GM12873 (cell line): ENCODE results near the gene LGMN.

Source experiments
- TF ChIP-seq, protein P1 (sequence below): IDR thresholded peaks from 2 replicates; pipeline ENCODE4 v1.5.1; 2012; ENCODE audit warnings: low read depth, mild to moderate bottlenecking, moderate library complexity, low read length, control low read depth; ENCODE audit not compliant: insufficient read depth; ENCODE audit errors: missing control alignments

The LGMN gene

DNA sequence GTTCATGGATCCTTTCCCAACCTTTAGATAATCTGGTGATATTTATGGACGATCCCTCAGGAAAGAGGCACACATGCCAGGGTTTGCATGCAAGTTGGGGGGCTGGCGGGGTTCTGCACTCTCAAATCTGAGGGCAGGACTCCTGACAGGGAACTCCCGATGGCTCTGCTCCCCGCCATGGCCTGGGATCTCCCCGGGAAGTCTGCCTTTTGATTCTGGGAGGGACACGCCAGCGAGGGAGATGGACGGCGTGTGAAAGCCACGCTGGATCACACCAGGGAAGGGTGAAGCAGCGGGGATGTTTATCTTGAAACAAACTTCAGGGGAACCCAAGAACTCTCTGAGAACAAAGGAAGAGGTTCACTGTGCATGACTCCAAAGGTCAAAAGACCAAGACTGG lies 43.6 kb downstream of the LGMN start:
- TF ChIP-seq, protein P1, sequence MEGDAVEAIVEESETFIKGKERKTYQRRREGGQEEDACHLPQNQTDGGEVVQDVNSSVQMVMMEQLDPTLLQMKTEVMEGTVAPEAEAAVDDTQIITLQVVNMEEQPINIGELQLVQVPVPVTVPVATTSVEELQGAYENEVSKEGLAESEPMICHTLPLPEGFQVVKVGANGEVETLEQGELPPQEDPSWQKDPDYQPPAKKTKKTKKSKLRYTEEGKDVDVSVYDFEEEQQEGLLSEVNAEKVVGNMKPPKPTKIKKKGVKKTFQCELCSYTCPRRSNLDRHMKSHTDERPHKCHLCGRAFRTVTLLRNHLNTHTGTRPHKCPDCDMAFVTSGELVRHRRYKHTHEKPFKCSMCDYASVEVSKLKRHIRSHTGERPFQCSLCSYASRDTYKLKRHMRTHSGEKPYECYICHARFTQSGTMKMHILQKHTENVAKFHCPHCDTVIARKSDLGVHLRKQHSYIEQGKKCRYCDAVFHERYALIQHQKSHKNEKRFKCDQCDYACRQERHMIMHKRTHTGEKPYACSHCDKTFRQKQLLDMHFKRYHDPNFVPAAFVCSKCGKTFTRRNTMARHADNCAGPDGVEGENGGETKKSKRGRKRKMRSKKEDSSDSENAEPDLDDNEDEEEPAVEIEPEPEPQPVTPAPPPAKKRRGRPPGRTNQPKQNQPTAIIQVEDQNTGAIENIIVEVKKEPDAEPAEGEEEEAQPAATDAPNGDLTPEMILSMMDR: no peak

DNA sequence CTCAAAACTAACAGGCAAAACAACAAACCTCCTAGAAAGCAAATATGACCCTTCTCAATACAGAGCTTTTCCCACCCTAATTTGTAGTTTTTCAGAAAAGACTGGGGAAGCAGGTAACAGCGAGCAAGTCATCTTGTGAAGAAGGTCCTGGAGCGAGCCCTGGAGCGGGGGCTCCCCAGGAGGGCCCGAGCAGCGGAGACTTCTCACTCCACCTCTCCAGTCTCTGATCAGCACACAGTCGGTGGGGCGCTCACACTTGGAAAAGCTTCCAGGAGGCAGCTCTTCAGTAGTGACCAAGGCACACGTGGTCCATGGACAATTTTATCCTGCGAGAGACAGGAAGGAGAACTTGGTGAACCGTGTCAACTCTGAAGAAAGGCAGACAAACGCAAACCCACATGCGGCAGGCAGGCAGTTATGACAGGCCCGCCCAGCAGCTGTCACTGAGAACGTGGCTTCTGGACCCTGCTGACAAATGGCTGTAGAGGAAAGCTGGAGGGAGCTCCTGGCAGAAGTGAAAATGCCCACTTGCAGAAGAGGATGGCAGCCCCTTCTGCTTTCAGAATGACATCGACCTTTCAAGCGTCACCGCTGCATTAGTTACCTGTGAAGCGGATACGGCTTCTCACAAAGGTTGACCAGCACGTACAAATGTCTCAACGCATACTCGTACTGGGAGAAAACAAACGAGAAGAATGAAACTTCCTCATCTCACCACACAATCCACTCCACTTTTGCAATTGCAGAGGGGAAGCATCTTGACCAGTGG lies 44.2 kb downstream of the LGMN start:
- TF ChIP-seq, protein P1: no peak

DNA sequence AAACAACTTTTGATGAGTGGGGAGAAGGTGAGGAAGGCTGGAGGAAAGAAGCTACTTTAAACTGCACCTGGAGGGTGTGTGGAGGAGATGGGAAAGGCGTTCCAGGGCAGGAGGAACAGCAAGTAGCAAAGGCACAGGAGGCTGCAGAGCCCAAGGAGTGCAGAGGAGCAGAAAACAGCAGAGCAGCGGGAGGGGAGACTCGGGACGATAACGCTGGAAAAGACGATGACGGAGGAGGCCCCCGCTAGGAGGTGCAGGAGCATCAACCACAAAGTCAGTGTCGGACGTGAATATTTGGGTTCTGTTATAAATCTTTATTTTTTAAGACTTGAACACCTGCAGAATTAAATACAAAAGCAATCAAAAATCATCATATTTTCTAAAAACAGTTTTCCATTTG lies 44.9 kb downstream of the LGMN start:
- TF ChIP-seq, protein P1: no peak

DNA sequence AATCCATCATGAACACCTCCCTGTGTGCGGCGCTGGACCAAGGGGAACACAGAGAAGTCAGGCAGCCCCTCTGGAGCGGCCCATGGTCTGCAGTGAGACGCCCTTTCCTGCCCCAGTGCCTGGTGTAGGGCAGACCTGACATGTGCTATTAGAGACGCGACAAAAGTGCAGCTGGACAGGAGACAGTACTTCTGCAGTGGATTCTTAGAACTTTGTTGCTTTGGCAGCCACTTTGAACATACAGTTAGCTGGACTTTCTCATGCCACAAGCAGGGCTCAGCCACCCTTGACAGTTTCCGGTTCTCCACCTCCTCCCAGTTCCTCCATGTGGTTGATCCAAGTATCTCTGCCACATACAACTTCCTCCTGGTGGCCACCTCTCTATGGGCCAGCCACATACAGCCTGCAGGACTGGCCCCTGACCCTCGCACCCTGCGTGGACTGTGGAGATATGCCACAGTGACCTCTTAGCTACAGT lies 45.9 kb downstream of the LGMN start:
- TF ChIP-seq, protein P1: no peak

DNA sequence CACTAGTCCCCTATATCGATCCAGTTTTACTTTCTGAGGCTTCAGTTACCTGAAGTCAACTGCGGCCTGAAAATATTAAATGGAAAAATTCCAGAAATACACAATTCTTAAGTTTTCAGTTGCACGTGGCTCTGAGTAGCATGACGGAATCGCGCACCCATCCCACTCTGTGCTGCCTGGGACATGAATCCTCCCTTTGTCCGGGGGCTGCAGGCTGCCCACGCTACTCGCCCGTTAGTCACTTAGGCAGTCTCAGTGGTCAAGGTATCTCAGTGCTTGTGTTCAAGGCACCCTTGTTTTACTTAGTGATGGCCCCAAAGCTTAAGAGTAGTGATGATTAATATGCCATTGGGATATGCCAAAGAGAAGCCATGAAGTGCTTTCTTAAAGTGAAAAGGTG lies 46.6 kb downstream of the LGMN start:
- TF ChIP-seq, protein P1: no peak

DNA sequence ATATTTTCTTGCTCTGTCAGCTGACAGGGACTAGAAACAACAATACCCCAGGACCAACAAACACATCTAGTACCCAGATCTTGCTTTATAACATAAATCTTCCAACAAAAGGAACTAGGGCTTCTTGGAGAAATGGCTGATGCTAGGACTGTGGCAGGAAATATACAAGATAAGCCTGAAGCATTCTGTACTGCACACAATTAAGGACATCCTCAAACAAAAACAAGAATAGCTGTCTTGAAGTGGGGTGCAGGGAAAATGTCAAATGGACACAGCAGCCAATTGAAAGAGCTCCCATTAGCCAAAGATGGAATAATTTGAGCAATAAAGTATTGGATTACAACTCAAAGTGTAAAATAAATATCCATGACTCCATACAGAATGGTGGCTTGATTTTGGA lies 50.0 kb downstream of the LGMN start:
- TF ChIP-seq, protein P1: no peak

DNA sequence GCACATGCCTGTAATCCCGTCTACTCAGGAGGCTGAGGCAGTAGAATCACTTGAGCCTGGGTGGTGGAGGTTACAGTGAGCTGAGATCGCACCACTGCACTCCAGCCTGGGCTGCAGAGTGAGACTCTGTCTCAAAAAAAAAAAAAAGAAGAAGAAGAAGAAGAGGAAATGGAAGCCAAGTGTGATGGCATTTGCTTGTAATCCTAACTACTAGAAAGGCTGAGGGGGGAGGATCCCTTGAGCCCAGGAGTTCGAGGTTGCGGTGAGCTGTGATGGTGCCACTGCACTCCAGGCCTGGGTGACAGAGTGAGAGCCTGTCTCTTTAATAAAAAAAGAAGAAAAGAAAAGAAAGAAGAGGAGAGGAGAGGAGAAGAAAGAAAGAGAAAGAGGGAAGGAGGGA lies 52.1 kb downstream of the LGMN start:
- TF ChIP-seq, protein P1: no peak
